ENCODE measurements around the gene ALCAM.
"Not testable (repeated sequence)": the region's sequence is repeated elsewhere in the genome, so short reads cannot be mapped to it uniquely, and the experiment has no call there.

ALCAM gene

GRCh38 chr3:105598042-105598796 is 231.5 kb downstream of the ALCAM start:
- no peak for DNase-seq (ENCODE audit: low read depth)

GRCh38 chr3:105599350-105599749 is 232.6 kb downstream of the ALCAM start:
- DNase-seq (ENCODE audit: low read depth): no peak

GRCh38 chr3:105601756-105602155 is 235.0 kb downstream of the ALCAM start:
- not testable (repeated sequence) for DNase-seq (ENCODE audit: low read depth)

GRCh38 chr3:105602286-105602685 is 235.6 kb downstream of the ALCAM start:
- DNase-seq (ENCODE audit: low read depth): not testable (repeated sequence)

- not testable (repeated sequence) for DNase-seq (ENCODE audit: low read depth)
These were observed 236.8 kb downstream of the ALCAM start for GRCh38 chr3:105603516-105603915.

- DNase-seq (ENCODE audit: low read depth): no peak
These were observed 239.3 kb downstream of the ALCAM start for GRCh38 chr3:105606016-105606415.

- no peak for DNase-seq (ENCODE audit: low read depth)
These were observed 241.9 kb downstream of the ALCAM start for GRCh38 chr3:105608623-105609022.

- DNase-seq (ENCODE audit: low read depth): no peak
These were observed 243.8 kb downstream of the ALCAM start for GRCh38 chr3:105610473-105610872.

GRCh38 chr3:105611304-105612192 is 244.8 kb downstream of the ALCAM start:
- no peak for DNase-seq (ENCODE audit: low read depth)

- no peak for DNase-seq (ENCODE audit: low read depth)
These were observed 246.4 kb downstream of the ALCAM start for GRCh38 chr3:105613120-105613519.

GRCh38 chr3:105614288-105615030 is 247.8 kb downstream of the ALCAM start:
- no peak for DNase-seq (ENCODE audit: low read depth)

GRCh38 chr3:105615814-105616213 is 249.1 kb downstream of the ALCAM start:
- no peak for DNase-seq (ENCODE audit: low read depth)

GRCh38 chr3:105616374-105617121 is 249.8 kb downstream of the ALCAM start:
- no peak for DNase-seq (ENCODE audit: low read depth)

GRCh38 chr3:105618556-105618955 is 251.8 kb downstream of the ALCAM start:
- no peak for DNase-seq (ENCODE audit: low read depth)

GRCh38 chr3:105619651-105620050 is 252.9 kb downstream of the ALCAM start:
- no peak for DNase-seq (ENCODE audit: low read depth)

- DNase-seq (ENCODE audit: low read depth): no peak
These were observed 253.5 kb downstream of the ALCAM start for GRCh38 chr3:105620236-105620635.

GRCh38 chr3:105622169-105622568 is 255.5 kb downstream of the ALCAM start:
- DNase-seq (ENCODE audit: low read depth): no peak

Measured in activated T-helper 9 cell treated with anti-CD3 and anti-CD28 coated beads, Interleukin-2, amount 50 U/mL, for 16 hours (primary cell).